Gastrocnemius medialis (tissue), 4 donors: ENCODE data around the gene SAMD3. TPM values are rescaled to one million over a fixed set of nuclear protein-coding genes. Genes with fewer than 3 reads are reported as not detected.
A peak's percentile ranks its signal among the peaks of the same experiment; 100 is the strongest.
"Not testable (repeated sequence)": the region's sequence is repeated elsewhere in the genome, so short reads cannot be mapped to it uniquely, and the experiment has no call there.

ENCODE experiments used
- ATAC-seq, 2 donors: fragments of 150-250 bp; one replicate each; pipeline ENCODE4 v1.9.1; 2016
- DNase-seq, 2 donors: peaks; one replicate each; pipeline ENCODE4 v3.0.0-alpha.2; 2019
- H3K27ac ChIP-seq, 4 donors: fragments of 200-600 bp; sonication (generic); 1 replicate in 1 of 4; 2 replicates in 3 of 4; pipeline ENCODE4 v1.5.1; 2016 to 2018; ENCODE audit warnings: mild to moderate bottlenecking in 2 of 4, moderate library complexity in 1 of 4
- H3K27me3 ChIP-seq, 3 donors: fragments of 200-600 bp; sonication (generic) in 2 of 3; 1 replicate in 1 of 3; 2 replicates in 2 of 3; pipeline versions ENCODE4 v1.5.1 to v1.6.0; 2016 to 2019; ENCODE audit warnings: mild to moderate bottlenecking in 1 of 3, moderate library complexity in 1 of 3
- H3K36me3 ChIP-seq, 2 donors: fragments of 200-600 bp; sonication (generic) in 1 of 2; one replicate each; pipeline ENCODE4 v1.5.1; 2017 to 2018
- H3K4me1 ChIP-seq, 2 donors: fragments of 200-600 bp; sonication (generic) in 1 of 2; one replicate each; pipeline ENCODE4 v1.5.1; 2016 to 2017; ENCODE audit warnings: mild to moderate bottlenecking in 2 of 2
- H3K4me3 ChIP-seq, 4 donors: fragments of 200-600 bp; sonication (generic) in 3 of 4; 1 replicate in 1 of 4; 2 replicates in 3 of 4; pipeline ENCODE4 v1.5.1; 2016 to 2019; ENCODE audit warnings: mild to moderate bottlenecking in 2 of 4
- H3K9me3 ChIP-seq, 3 donors: fragments of 200-600 bp; sonication (generic) in 2 of 3; 1 replicate in 1 of 3; 2 replicates in 2 of 3; pipeline ENCODE4 v1.5.1; 2016 to 2019
- CTCF ChIP-seq, 5 experiments: fragments of 450-650 bp in 3 of 5; fragments of 200-600 bp in 2 of 5; sonication (generic) in 2 of 5; IDR thresholded peaks in 4 of 5; conservative IDR thresholded peaks in 1 of 5; 1 replicate in 4 of 5; 2 replicates in 1 of 5; pipeline ENCODE4 v1.5.1; 2016 to 2019; ENCODE audit warnings: antibody characterized with exemption in 5 of 5, mild to moderate bottlenecking in 3 of 5, moderate library complexity in 3 of 5
- POLR2A ChIP-seq, 2 donors: fragments of 450-650 bp; IDR thresholded peaks; one replicate each; pipeline ENCODE4 v1.6.1; 2017; ENCODE audit warnings: antibody characterized with exemption in 2 of 2, mild to moderate bottlenecking in 2 of 2, moderate library complexity in 2 of 2
- in situ Hi-C, 4 donors: fragments of 200-750 bp; cut with MboI; loops; one replicate each; pipeline versions ENCODE4 v1.15.0 to v1.8.0; 2017; ENCODE audit warnings: low sequenced_read_pairs in 4 of 4
- intact Hi-C: fragments of 100-400 bp; cut with DNase I; formaldehyde crosslinking; loops from one replicate; pipeline ENCODE4 v1.15.1; 2023; ENCODE audit warnings: low total_unique reads
- total RNA-seq, 4 donors: library from RNA; depleted of rRNA; stranded (reverse); fragments of >200 nt; gene quantifications; one replicate each; pipeline versions ENCODE4 v1.1.0 to v1.2.3, GENCODE V29; 2016

Gene SAMD3
- total RNA-seq, 4 donors from 2014 or later: not detected

DNA sequence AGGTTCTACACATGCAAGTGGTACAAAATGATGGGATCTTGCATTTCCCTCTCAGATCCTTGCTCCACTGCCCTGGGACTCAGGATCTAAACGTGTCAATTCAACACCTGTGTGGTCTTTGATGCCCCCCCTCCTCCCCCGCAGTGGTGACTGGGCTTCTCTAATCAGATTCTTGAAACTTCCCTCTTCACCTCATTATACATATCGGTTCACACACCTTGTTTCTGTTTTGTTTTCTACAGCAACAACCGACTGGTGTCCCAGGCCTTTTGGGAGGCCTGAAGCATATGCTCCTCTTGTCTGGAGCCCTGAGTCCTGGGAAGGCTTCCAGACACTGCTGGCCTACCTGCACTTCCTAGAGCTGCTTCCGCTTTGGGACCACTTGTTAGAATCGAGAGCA, 20.0 kb downstream of the SAMD3 start:
- H3K4me3 ChIP-seq: no peak overlapping the region
- DNase-seq (no peak), ATAC-seq (no peak)
- H3K9me3 ChIP-seq: no peaks in the 10 kb centered on the region
- no peak for TF ChIP-seq POLR2A (IDR thresholded peaks at IDR 0.05)
- TF ChIP-seq CTCF (IDR thresholded peaks at IDR 0.05 in 4 of 5, conservative IDR thresholded peaks at IDR 0.05 in 1 of 5): no peak
- H3K27ac ChIP-seq: no peak overlapping the region
- in situ Hi-C loops (no loop called here), intact Hi-C loops (no loop called here)
- H3K27me3 ChIP-seq: no peaks in the 10 kb centered on the region
- no peaks in the 10 kb centered on the region for H3K4me1 ChIP-seq
- H3K36me3 ChIP-seq: no peaks in the 10 kb centered on the region

GRCh38 chr6:130200020-130200419, 22.7 kb downstream of the SAMD3 start:
- TF ChIP-seq POLR2A (IDR thresholded peaks at IDR 0.05) (no peak), CTCF (IDR thresholded peaks at IDR 0.05 in 4 of 5, conservative IDR thresholded peaks at IDR 0.05 in 1 of 5) (no peak)
- no peak for ATAC-seq
- Histone ChIP-seq H3K4me1 (no peaks in the 10 kb centered on the region), H3K27ac (no peak overlapping the region), H3K27me3 (no peaks in the 10 kb centered on the region), H3K36me3 (no peaks in the 10 kb centered on the region), H3K4me3 (no peak overlapping the region), H3K9me3 (no peaks in the 10 kb centered on the region)
- no peak for DNase-seq
- intact Hi-C loops (no loop called here), in situ Hi-C loops (no loop called here)

DNA sequence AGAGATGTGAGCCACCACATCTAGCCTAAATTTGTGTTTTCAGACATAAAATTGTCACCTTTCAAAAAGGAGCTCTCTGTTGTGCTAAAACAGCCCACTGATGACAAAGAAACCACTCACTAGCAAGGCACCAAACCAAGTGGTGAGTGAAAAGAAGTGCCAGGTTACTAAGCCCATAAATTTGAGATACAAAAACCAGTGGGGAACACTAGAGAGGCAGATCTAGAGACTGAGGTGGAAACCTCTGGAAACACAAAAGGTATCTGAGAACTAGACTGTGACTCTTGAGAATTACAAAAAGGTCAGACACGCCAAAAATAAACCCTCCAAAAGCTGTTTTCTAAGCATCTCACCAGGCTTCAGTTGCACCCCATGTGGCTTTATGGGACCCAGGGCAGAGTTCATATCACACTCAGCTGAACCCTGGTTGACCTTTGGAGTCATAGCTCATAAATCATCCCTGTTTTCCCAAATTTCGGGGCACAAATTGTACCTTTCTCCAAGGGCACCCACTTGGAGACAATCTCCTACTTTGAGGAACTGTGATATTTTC, 24.2 kb downstream of the SAMD3 start:
- no peaks in the 10 kb centered on the region for H3K27me3 ChIP-seq
- no peak for TF ChIP-seq CTCF (IDR thresholded peaks at IDR 0.05 in 4 of 5, conservative IDR thresholded peaks at IDR 0.05 in 1 of 5)
- ATAC-seq (no peak), DNase-seq (no peak)
- intact Hi-C loops (no loop called here), in situ Hi-C loops (no loop called here)
- no peak overlapping the region for H3K4me3 ChIP-seq
- H3K4me1 ChIP-seq: no peaks in the 10 kb centered on the region
- H3K36me3 ChIP-seq: no peaks in the 10 kb centered on the region
- H3K9me3 ChIP-seq: no peaks in the 10 kb centered on the region
- H3K27ac ChIP-seq: no peak overlapping the region

DNA sequence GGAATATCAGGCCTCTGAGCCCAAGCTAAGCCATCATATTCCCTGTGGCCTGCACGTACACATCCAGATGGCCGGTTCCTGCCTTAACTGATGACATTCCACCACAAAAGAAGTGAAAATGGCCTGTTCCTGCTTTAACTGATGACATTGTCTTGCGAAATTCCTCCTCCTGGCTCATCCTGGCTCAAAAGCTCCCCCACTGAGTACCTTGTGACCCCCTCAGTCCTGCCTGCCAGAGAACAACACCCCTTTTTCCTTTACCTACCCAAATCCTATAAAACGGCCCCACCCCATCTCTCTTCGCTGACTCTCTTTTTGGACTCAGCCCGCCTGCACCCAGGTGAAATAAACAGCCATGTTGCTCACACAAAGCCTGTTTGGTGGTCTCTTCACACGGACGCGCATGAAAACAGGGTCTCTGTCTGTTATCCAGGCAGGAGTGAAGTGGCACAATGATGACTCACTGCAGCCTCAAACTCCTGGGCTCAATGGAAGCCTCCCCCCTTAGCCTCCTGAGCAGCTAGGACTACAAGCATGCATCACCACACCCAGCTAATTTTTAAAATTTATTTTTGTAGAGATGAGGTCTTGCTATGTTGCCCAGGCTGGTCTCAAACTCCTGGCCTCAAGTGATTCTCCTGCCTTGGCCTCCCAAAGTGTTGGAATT, 24.8 kb downstream of the SAMD3 start:
- H3K36me3 ChIP-seq, DNase-seq, ATAC-seq, H3K9me3 ChIP-seq, in situ Hi-C loops, H3K27me3 ChIP-seq, H3K4me3 ChIP-seq, H3K27ac ChIP-seq, intact Hi-C loops, H3K4me1 ChIP-seq: not testable (repeated sequence)

- H3K4me3 ChIP-seq, H3K27me3 ChIP-seq, intact Hi-C loops, H3K9me3 ChIP-seq, H3K36me3 ChIP-seq, ATAC-seq, H3K4me1 ChIP-seq, H3K27ac ChIP-seq, in situ Hi-C loops: not testable (repeated sequence)
- DNase-seq: peak in 1 of 2 donors; percentile 12
Measured at GRCh38 chr6:130194434-130194833, 28.3 kb downstream of the SAMD3 start.
